SIG-M5 treated with dmso at 0.1 percent for 504 hours (cell line): Measurements from ENCODE around the gene JTB.
"Not testable (repeated sequence)": the region's sequence is repeated elsewhere in the genome, so short reads cannot be mapped to it uniquely, and the experiment has no call there.

Experiments
- DNase-seq: peaks from one replicate; lab custom pipeline; 2025; ENCODE audit not compliant: unreplicated experiment; lab: John Stamatoyannopoulos, UW

Gene JTB

DNA sequence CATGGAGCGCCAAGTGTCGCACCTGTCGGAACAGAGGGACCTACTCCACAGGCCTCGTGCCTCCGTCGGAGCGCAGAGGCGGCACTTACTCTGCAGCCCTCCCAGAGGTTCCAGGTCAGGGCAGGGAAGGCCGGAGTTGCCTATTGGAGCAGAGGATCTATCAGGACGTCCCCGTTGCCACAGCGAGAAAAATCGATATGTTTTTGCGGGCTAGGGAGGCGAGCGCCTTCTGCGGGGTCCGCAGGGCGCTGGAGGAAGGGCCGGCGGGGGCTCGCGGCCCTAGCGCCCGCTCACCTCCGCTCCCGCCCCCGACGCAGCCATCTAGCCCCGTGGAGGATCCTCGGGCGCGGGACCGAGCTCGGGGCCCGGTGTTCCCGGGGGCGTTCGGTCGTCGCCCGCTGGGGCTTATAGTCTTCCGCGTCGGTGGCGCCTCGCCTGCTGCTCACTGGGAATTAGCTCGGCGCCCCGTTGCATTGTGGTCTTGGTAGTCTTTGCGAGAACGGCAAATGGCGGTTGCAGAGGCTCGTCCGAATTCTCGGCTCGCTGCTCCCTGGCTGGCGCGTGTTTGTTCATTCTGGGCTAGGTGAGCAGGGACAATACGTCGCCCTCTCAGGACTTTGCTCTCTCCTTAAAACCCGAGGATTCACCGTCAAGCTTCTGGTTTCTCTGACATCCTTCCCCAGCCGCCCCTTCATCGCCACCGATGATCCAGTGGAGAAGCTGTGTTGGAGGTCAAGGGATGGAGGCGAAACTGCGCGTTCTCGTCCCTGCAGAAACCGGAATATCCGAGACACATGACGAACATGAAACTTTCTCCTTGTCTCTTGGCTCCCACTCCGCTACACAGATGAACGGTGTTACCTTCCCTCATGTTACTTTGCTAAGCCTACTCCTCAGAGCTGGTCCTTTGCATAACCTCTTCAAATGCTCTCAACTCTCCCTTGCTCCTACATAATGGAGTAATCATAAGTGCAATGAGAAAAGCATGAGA lies at the start of gene JTB:
Gene JTB, minus strand, starts transcription at position 425 of the 991 bp plus-strand sequence. Its CDS starts 422 bp downstream, at position 3.
- peak; percentile 90 for DNase-seq

DNA sequence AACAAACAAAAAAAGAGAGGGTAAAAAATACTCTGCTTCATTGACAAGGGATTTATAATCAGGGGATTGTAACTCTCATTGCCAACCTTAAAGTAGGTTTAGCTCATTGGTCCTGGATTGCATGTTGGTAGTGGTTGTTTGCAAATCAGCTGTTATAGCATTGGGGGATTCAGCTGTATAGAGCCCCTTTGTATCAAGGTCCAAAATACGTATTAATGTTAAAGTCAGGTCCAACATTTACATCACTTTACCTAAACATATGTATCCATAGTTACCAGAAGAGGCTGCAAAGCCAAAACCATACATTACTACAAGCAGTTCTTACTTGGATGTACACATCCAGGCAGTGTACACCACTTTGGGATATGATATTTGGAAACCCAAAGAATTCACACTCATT lies 42.5 kb upstream of the JTB start:
- DNase-seq, result no peak

DNA sequence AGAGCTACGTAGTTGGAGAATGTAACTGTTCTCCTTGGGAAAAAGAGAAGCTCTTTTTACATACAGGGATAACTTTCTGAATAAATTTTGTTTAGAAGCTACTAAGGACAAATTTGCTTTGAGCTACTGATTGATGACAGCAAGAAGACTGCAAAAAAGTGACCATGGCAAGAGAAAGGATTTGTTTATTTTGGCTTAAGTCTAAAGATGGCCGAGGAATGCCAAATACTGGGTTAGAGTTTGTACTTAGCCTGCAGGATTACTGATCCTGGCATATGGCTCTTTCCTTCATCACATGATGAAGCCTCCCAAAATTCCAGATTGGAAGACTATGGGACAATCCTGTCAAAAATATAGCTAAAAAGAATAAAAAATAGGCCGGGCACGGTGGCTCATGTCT lies 41.8 kb upstream of the JTB start:
- DNase-seq, result no peak

- DNase-seq, result peak; percentile 76
Observed at GRCh38 chr1:154014154-154014907, 36.9 kb upstream of the JTB start.

DNA sequence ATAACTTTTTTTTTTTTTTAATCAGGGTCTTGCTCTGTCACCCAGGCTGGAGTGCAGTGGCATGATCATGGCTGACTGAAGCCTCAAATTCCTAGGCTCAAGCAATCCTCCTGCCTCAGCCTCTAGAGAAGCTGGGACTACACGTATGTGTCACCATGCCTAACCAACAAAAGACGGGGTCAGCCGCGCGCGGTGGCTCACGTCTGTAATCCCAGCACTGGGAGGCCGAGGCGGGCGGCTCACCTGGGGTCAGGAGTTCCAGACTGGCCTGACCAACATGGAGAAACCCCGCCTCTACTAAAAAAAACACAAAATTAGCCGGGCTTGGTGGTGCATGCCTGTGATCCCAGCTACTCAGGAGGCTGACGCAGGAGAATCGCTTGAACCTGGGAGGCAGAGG lies 35.1 kb upstream of the JTB start:
- not testable (repeated sequence) for DNase-seq

GRCh38 chr1:154012129-154012528 lies 34.7 kb upstream of the JTB start:
- DNase-seq, result no peak

- DNase-seq, result no peak
Observed at GRCh38 chr1:154006136-154006535, 28.7 kb upstream of the JTB start.

- no peak for DNase-seq
Observed at GRCh38 chr1:154000420-154000819, 22.9 kb upstream of the JTB start.

GRCh38 chr1:153996882-153997281 lies 19.4 kb upstream of the JTB start:
- not testable (repeated sequence) for DNase-seq

DNA sequence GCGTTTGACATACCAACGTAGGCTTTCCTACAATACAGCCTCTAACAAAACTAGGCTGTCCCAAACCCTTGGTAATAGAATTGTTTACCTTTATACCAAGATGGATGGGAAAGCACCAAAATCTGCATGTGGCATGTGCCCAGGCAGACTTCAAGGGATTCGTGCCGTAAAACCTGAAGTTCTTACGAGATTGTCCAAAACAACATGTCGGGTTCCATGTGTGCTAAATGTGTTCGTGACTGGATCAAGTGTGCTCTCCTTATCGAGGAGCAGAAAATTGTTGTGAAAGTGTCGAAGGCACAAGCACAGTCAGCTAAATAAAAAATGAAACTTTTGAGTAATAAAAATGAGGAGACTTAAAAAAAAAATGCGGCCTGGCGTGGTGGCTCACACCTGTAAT lies 18.2 kb upstream of the JTB start:
- DNase-seq, result no peak

DNA sequence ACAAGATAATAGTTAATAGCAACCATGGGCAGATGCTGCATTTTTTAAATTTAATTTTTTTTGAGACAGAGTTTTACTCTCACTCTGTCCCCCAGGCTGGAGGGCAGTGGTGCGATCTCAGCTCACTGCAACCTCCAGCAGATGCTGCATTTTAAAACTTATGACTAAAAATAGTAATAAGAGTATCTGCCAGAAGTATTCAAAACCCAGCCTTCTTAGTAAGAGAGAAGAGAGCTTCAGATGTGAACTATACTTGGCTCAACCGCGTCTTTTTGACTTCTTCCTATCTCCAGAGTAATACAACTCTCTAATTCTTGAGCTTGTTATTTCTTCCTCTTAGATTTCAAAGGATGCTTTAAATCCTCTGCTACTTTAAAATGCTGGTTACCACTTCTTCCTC lies 17.7 kb upstream of the JTB start:
- no peak for DNase-seq

- DNase-seq, result no peak
Observed at GRCh38 chr1:153991806-153992205, 14.3 kb upstream of the JTB start.

- no peak for DNase-seq
Observed at GRCh38 chr1:153991151-153991630, 13.7 kb upstream of the JTB start.

- peak; percentile 100 for DNase-seq
Observed at GRCh38 chr1:153990468-153991150, 13.1 kb upstream of the JTB start, which contains the start of gene RPS27. RPS27 (plus strand) TSS chr1:153990762; CDS start chr1:153990797, 35 bp downstream.

GRCh38 chr1:153987621-153988020 lies 10.1 kb upstream of the JTB start:
- DNase-seq, result no peak

DNA sequence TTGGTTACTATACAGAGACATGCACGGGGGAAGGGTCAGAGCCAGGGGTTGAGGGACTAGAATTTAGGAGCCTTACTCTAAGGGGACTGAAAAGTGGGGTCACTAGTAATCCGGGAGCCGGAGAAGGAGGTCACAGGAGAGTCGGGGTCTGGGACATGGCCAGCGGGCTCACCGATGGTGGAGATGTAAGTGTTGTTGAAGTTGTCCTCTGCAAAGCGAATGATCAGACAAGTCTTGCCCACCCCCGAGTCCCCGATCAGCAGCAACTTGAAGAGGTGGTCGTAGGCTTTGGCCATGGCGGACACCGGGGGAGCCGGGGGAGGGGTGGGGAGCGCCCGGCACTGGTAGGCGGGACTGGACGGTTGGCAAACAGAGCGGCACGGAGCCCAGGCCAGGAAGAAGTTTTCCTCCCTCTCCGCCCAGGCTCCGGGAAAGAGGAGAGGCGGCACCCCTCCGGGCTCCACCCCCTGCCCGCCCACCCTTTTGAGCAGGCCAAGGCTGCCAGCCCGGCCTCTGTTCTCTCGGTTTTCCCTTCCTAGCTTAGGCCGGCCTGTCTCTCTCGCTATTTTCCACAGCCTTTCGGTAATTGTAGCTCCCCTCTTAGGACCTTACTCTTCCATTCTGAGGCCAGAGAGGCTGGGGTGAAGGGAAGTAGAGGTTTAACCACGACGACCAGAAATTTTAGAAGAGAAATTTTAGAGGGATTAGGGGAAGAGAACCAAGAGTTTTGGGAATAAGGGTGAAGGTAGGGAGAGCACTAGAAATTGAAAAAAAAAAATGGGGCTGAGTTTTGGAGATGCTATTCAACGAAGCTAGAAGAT lies 8.7 kb upstream of the JTB start, which contains the start of gene RAB13:
Gene RAB13, minus strand, starts transcription at position 399 of the 821 bp plus-strand sequence. Its CDS starts 103 bp downstream, at position 296.
- peak; percentile 56 for DNase-seq

DNA sequence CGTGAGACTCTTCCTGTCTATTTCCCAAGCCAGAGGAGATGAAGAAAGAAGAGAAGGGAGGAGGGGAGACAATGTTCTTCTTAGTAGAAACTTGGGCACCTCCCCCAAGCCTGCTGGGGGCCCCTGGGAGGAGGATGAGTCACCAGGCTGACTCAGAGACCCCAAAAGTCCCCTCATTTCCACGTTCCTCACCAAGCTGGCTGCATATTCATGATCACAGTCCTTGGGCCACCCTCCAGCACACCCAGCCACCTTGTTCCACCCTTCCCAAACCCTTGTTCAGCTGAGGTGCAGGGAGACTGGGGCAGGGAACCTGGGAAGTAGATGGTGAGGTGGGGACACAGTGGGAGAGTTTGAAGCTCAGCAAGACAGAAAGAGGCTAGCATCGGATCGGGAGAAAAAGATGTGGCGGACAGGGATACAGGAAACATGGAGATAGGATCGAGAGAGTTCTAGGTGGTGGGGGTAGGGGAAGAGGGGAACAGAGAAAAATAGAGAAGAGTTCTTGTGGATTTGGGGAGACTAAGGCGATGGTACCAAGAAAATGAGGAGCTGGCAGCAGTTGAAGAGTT lies 8.0 kb upstream of the JTB start:
- peak; percentile 93 for DNase-seq

DNA sequence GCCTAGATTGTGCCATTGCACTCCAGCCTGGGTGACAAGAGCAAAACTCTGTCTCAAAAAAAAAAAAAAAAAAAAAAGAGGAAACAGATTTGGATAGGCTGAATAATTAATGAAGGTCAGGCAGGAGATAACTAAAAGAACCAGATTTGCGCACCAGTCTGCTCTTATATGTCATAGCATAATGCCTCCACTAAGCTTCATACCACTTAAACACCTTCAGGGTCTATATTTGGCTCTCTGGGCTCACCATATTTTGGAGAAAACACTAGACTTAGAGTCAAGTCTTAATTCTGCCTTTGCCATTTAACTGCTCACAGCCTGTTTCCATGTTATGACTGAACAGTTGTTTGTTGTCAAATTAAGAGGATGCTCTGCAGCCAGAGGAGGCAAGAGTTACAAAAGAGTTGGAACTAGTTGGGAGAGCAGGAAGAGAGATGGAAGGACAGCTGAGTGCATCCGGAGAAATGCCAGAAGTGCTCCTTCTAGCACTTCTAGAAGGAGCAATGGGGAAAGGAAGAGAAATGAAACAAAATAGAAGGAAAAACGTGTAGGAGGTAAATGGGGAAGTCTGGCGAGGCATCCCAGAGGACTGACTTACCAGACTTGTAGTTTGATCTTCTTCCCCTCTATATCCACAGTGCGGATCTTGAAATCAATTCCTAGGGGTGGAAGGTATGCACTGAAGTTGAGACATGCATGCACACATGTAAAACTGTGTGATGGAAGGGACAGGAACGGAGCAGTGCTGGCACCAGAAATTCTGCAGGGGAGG lies 6.8 kb upstream of the JTB start:
- DNase-seq, result no peak

DNA sequence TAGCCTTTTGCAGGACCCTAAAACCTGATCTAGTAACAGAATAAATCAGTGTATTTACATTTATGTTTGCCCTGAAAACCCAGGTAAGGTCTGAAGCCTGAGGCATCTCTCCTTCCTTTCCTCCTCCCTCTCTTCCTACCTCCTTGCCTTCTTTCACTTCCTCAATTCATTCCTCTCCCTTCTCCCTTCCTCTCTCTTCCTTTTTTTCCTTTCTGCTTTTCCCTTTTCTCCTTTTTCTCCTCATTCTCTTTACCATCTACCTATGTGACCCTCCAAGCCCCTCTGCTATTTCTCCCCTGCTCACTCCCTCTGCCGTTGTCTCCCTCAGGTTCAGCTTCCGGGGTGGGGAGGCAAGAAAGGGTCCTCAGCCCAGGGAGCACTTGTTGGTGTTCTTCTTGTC lies 4.3 kb upstream of the JTB start:
- DNase-seq, result not testable (repeated sequence)
